ENCODE data around the gene CLN6. TPM values are rescaled to one million over a fixed set of nuclear protein-coding genes. Genes with fewer than 3 reads are reported as not detected.

Gene CLN6
- total and polyA plus RNA-seq, 9 of the 15 experiments (the other 6 are each of a cell fraction or from before 2014, with no cell fraction given) = 0.71 to 53.3 (median 39.3) TPM

DNA sequence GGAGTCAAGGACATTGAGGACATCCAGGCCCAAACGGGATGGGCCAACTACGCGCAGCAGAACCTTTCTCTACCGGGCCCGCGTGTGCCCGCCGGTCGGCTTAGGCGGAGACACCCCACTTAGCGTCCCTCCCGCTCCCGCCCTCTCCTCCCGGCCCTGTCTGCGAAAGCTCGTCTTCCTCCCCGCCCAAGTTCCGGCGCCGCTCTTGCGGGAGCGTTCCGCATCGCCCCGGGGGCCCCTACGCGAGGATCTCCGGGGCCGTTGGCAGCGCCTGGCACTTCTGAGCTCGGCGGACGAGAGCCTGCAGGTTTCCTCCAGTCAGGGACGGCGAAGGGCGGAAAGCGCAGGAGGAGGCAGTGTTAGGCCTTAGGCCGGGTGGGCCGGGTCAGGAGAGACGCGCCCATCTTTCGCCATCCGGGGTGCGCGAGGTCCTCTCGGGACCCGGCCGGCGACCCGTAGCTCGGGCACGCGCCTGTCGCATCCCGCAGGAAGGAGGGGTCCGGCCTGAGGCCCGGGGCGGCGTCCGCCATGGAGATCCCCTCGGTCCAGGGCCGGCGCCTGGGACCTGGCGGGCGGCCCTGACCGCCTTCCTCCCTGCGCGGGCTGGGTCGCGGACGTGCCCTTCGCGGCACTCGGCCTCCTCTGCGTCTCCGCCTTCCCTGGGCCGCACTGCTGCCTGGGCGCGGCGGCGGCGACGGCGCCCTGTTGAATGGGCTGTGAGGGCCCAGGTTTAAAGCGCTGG is 48.2 kb upstream of the CLN6 start, which contains the start of gene FEM1B (continued):
- TF ChIP-seq, protein P1, sequence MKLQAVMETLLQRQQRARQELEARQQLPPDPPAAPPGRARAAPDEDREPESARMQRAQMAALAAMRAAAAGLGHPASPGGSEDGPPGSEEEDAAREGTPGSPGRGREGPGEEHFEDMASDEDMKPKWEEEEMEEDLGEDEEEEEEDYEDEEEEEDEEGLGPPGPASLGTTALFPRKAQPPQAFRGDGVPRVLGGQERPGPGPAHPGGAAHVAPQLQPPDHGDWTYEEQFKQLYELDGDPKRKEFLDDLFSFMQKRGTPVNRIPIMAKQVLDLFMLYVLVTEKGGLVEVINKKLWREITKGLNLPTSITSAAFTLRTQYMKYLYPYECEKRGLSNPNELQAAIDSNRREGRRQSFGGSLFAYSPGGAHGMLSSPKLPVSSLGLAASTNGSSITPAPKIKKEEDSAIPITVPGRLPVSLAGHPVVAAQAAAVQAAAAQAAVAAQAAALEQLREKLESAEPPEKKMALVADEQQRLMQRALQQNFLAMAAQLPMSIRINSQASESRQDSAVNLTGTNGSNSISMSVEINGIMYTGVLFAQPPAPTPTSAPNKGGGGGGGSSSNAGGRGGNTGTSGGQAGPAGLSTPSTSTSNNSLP (IDR thresholded peaks at IDR 0.05; ENCODE audit: borderline replicate concordance, low read depth, low read length) = no peak
- TF ChIP-seq CREB1 (IDR thresholded peaks at IDR 0.05) (peak; percentile 68; the same call in 1 of the 2 replicates), CREB1 (CRISPR knock-in tag; IDR thresholded peaks at IDR 0.05) (peak; percentile 55), ZNF766 (CRISPR knock-in tag; conservative IDR thresholded peaks at IDR 0.05) (peak; percentile 49; the same call in 1 of the 2 replicates), SMARCC2 (IDR thresholded peaks at IDR 0.05; ENCODE audit: low read depth) (no peak), ZNF282 (CRISPR knock-in tag; IDR thresholded peaks at IDR 0.05) (peak; percentile 88; the same call in 1 of the 2 replicates), ATF1 (CRISPR knock-in tag; IDR thresholded peaks at IDR 0.05) (peak; percentile 42; the same call in 1 of the 2 replicates), ATF1 (tag; IDR thresholded peaks at IDR 0.05) (peak; percentile 84), EP400 (IDR thresholded peaks at IDR 0.05) (peak; percentile 95), FOXJ2 (tag; IDR thresholded peaks at IDR 0.05) (no peak), TRIM24 (IDR thresholded peaks at IDR 0.05) (peak in 1 of 2 experiments; percentile 98; a peak in 2 of 4 replicates), CBX2 (IDR thresholded peaks at IDR 0.05; ENCODE audit: insufficient read depth, low read length, poor library complexity, severe bottlenecking) (no peak), SIRT6 (IDR thresholded peaks at IDR 0.05; ENCODE audit: low read depth, low read length) (no peak), ZNF212 (CRISPR knock-in tag; IDR thresholded peaks at IDR 0.05) (no peak), YY1 (IDR thresholded peaks at IDR 0.05; ENCODE audit: borderline replicate concordance in 1 of 3, control insufficient read depth in 1 of 3, extremely low read depth in 1 of 3, insufficient read depth in 3 of 3, insufficient read length in 1 of 3, insufficient replicate concordance in 2 of 3, low read depth in 1 of 3, low read length in 2 of 3) (peak in 2 of 3 experiments; percentile 8 to 40), BRF1 (IDR thresholded peaks at IDR 0.05; ENCODE audit: borderline replicate concordance, extremely low read depth, insufficient read length) (no peak), PRMT5 (CRISPR knock-in tag; IDR thresholded peaks at IDR 0.05) (peak; percentile 28; the same call in 1 of the 2 replicates), NELFE (IDR thresholded peaks at IDR 0.05; ENCODE audit: insufficient read depth, insufficient read length) (no peak), PYGO2 (tag; IDR thresholded peaks at IDR 0.05) (no peak), POLR2B (IDR thresholded peaks at IDR 0.05; ENCODE audit: low read depth, partially characterized antibody) (peak; percentile 80)
- TF ChIP-seq, protein P2, sequence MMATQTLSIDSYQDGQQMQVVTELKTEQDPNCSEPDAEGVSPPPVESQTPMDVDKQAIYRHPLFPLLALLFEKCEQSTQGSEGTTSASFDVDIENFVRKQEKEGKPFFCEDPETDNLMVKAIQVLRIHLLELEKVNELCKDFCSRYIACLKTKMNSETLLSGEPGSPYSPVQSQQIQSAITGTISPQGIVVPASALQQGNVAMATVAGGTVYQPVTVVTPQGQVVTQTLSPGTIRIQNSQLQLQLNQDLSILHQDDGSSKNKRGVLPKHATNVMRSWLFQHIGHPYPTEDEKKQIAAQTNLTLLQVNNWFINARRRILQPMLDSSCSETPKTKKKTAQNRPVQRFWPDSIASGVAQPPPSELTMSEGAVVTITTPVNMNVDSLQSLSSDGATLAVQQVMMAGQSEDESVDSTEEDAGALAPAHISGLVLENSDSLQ (IDR thresholded peaks at IDR 0.05) = peak; percentile 68
- TF ChIP-seq, protein P3, sequence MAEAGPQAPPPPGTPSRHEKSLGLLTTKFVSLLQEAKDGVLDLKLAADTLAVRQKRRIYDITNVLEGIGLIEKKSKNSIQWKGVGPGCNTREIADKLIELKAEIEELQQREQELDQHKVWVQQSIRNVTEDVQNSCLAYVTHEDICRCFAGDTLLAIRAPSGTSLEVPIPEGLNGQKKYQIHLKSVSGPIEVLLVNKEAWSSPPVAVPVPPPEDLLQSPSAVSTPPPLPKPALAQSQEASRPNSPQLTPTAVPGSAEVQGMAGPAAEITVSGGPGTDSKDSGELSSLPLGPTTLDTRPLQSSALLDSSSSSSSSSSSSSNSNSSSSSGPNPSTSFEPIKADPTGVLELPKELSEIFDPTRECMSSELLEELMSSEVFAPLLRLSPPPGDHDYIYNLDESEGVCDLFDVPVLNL (CRISPR knock-in tag; IDR thresholded peaks at IDR 0.05; ENCODE audit: low read depth) = peak; percentile 48; the same call in 1 of the 2 replicates
- TF ChIP-seq, protein P4, sequence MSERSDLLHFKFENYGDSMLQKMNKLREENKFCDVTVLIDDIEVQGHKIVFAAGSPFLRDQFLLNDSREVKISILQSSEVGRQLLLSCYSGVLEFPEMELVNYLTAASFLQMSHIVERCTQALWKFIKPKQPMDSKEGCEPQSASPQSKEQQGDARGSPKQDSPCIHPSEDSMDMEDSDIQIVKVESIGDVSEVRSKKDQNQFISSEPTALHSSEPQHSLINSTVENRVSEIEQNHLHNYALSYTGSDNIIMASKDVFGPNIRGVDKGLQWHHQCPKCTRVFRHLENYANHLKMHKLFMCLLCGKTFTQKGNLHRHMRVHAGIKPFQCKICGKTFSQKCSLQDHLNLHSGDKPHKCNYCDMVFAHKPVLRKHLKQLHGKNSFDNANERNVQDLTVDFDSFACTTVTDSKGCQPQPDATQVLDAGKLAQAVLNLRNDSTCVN (CRISPR knock-in tag; IDR thresholded peaks at IDR 0.05) = peak; percentile 65; the same call in 1 of the 2 replicates
